Suprapubic skin (tissue), 4 donors: ENCODE measurements around the gene GCNT4.

Experiments
- EP300 ChIP-seq: sonication (generic); formaldehyde crosslinking; IDR thresholded peaks from one replicate; pipeline ENCODE4 v1.6.1; 2017; ENCODE audit warnings: antibody characterized with exemption
- POLR2AphosphoS5 ChIP-seq, 3 donors: sonication (generic); formaldehyde crosslinking; IDR thresholded peaks; one replicate each; pipeline ENCODE4 v1.6.1; 2017; ENCODE audit warnings: antibody characterized with exemption in 3 of 3
- TF ChIP-seq, protein P1 (sequence below), 2 donors: fragments of 200-600 bp in 1 of 2; fragments of 450-650 bp in 1 of 2; sonication (generic) in 1 of 2; IDR thresholded peaks; one replicate each; pipeline ENCODE4 v1.5.1; 2016 to 2019; ENCODE audit warnings: antibody characterized with exemption in 2 of 2, mild to moderate bottlenecking in 1 of 2, moderate library complexity in 1 of 2

DNA sequence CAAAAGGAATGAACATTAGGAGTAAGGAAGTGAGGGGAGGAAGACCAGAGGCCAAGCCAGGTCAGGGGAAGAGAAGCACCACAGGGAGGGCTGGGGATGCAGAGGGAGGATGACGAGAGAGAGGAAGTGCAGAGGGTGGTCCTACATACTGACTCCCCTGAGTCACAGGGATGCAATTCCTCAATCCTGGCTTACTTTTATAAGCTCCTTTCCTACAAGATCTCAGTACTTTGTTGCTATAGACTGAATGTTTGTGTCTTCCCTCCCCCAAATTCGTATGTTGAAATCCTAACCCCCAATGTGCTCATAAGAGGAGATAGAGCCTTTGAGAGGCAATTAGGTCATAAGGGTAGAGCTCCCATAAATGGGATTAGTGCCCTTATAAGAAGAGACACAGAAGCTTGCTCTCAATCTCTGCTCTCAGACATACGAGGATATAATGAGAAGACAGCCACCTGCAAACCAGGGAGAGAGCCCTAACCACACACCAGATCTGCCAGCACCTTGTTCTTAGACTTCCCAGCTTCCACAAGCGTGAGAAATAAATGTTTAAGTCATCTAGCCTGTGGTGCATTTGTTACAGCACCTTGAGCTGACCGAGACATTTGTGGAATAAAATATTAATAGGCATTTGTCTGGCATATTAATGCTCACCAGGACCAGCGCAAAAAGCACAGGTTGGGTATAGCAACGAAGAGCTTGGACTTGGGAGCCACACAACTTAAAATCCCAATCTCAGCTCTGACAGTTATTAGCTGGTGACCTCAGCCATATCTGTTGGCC is 33.4 kb downstream of the GCNT4 start:
- TF ChIP-seq, protein P1, sequence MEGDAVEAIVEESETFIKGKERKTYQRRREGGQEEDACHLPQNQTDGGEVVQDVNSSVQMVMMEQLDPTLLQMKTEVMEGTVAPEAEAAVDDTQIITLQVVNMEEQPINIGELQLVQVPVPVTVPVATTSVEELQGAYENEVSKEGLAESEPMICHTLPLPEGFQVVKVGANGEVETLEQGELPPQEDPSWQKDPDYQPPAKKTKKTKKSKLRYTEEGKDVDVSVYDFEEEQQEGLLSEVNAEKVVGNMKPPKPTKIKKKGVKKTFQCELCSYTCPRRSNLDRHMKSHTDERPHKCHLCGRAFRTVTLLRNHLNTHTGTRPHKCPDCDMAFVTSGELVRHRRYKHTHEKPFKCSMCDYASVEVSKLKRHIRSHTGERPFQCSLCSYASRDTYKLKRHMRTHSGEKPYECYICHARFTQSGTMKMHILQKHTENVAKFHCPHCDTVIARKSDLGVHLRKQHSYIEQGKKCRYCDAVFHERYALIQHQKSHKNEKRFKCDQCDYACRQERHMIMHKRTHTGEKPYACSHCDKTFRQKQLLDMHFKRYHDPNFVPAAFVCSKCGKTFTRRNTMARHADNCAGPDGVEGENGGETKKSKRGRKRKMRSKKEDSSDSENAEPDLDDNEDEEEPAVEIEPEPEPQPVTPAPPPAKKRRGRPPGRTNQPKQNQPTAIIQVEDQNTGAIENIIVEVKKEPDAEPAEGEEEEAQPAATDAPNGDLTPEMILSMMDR (IDR thresholded peaks at IDR 0.05): no peak
- TF ChIP-seq POLR2AphosphoS5 (IDR thresholded peaks at IDR 0.05): no peak
- no peak for TF ChIP-seq EP300
